Mononuclear cell (primary cell): ENCODE measurements around the gene SFXN4. TPM values are rescaled to one million over a fixed set of nuclear protein-coding genes. Genes with fewer than 3 reads are reported as not detected.
"Not testable (repeated sequence)": the region's sequence is repeated elsewhere in the genome, so short reads cannot be mapped to it uniquely, and the experiment has no call there.

Experiments used
- H3K27me3 ChIP-seq: 2 replicates; pipeline ENCODE4 v1.6.0; 2011; ENCODE audit warnings: low read length, control low read depth; ENCODE audit not compliant: insufficient read depth
- H3K4me1 ChIP-seq: 2 replicates; pipeline ENCODE4 v1.5.1; 2011; ENCODE audit warnings: mild to moderate bottlenecking, low read length, control low read depth; ENCODE audit not compliant: insufficient read depth
- H3K4me3 ChIP-seq: 2 replicates; pipeline ENCODE4 v1.5.1; 2011; ENCODE audit warnings: mild to moderate bottlenecking, low read length, moderate library complexity
- H3K9me3 ChIP-seq: 2 replicates; pipeline ENCODE4 v1.5.1; 2011; ENCODE audit warnings: low read depth, mild to moderate bottlenecking, control low read depth, low read length
- total RNA-seq: library from RNA; depleted of rRNA; stranded (reverse); fragments of >200 nt; gene quantifications from one replicate; pipeline ENCODE4 v1.2.3, GENCODE V29; 2012

The SFXN4 gene
- total RNA-seq, 1 donor = 7.5 TPM

- Histone ChIP-seq H3K4me3 (no peak overlapping the region), H3K4me1 (peaks cover 26% of the 10 kb centered on the region), H3K27me3 (no peaks in the 10 kb centered on the region), H3K9me3 (no peaks in the 10 kb centered on the region)
Measured at GRCh38 chr10:119166564-119166963, 1.1 kb upstream of the SFXN4 start.

- Histone ChIP-seq H3K27me3 (no peaks in the 10 kb centered on the region), H3K4me3 (peak overlapping the region; percentile 73)
Measured at GRCh38 chr10:119166118-119166500, 595 bp upstream of the SFXN4 start.

GRCh38 chr10:119162452-119163092, 2.9 kb downstream of the SFXN4 start:
- H3K9me3 ChIP-seq = no peaks in the 10 kb centered on the region
- no peaks in the 10 kb centered on the region for H3K27me3 ChIP-seq
- H3K4me3 ChIP-seq = no peak overlapping the region
- peaks cover 26% of the 10 kb centered on the region for H3K4me1 ChIP-seq

More at GRCh38 chr10:119166118-119166500, 595 bp upstream of the SFXN4 start:
- peaks cover 26% of the 10 kb centered on the region for H3K4me1 ChIP-seq
- H3K9me3 ChIP-seq = no peaks in the 10 kb centered on the region

- H3K4me3 ChIP-seq = no peak overlapping the region
- H3K4me1 ChIP-seq = peaks cover 24% of the 10 kb centered on the region
- H3K27me3 ChIP-seq = no peaks in the 10 kb centered on the region
- H3K9me3 ChIP-seq = no peaks in the 10 kb centered on the region
Measured at GRCh38 chr10:119161680-119162451, 3.6 kb downstream of the SFXN4 start.

GRCh38 chr10:119159332-119159731, 6.2 kb downstream of the SFXN4 start:
- Histone ChIP-seq H3K27me3 (no peaks in the 10 kb centered on the region), H3K4me1 (peaks cover 3% of the 10 kb centered on the region), H3K9me3 (no peaks in the 10 kb centered on the region), H3K4me3 (no peak overlapping the region)

- Histone ChIP-seq H3K27me3 (no peaks in the 10 kb centered on the region), H3K4me1 (no peaks in the 10 kb centered on the region), H3K9me3 (no peaks in the 10 kb centered on the region), H3K4me3 (no peak overlapping the region)
Measured at GRCh38 chr10:119153661-119154060, 11.9 kb downstream of the SFXN4 start.

- no peaks in the 10 kb centered on the region for H3K27me3 ChIP-seq
- no peaks in the 10 kb centered on the region for H3K4me1 ChIP-seq
- no peak overlapping the region for H3K4me3 ChIP-seq
- no peaks in the 10 kb centered on the region for H3K9me3 ChIP-seq
Measured at GRCh38 chr10:119153041-119153440, 12.5 kb downstream of the SFXN4 start.

- H3K9me3 ChIP-seq, H3K4me3 ChIP-seq, H3K27me3 ChIP-seq, H3K4me1 ChIP-seq: not testable (repeated sequence)
Measured at GRCh38 chr10:119151601-119152000, 13.9 kb downstream of the SFXN4 start.

GRCh38 chr10:119149729-119150128, 15.8 kb downstream of the SFXN4 start:
- H3K4me1 ChIP-seq = no peaks in the 10 kb centered on the region
- no peaks in the 10 kb centered on the region for H3K9me3 ChIP-seq
- H3K4me3 ChIP-seq = no peak overlapping the region
- no peaks in the 10 kb centered on the region for H3K27me3 ChIP-seq

GRCh38 chr10:119149157-119149556, 16.4 kb downstream of the SFXN4 start:
- Histone ChIP-seq H3K27me3 (no peaks in the 10 kb centered on the region), H3K4me3 (no peak overlapping the region), H3K4me1 (no peaks in the 10 kb centered on the region), H3K9me3 (no peaks in the 10 kb centered on the region)

- no peaks in the 10 kb centered on the region for H3K27me3 ChIP-seq
- no peaks in the 10 kb centered on the region for H3K9me3 ChIP-seq
- no peak overlapping the region for H3K4me3 ChIP-seq
- H3K4me1 ChIP-seq = peaks cover 7% of the 10 kb centered on the region
Measured at GRCh38 chr10:119143657-119144056, 21.9 kb downstream of the SFXN4 start.

- Histone ChIP-seq H3K27me3 (no peaks in the 10 kb centered on the region), H3K4me1 (peaks cover 22% of the 10 kb centered on the region), H3K9me3 (no peaks in the 10 kb centered on the region), H3K4me3 (no peak overlapping the region)
Measured at GRCh38 chr10:119140603-119141245, 24.8 kb downstream of the SFXN4 start.

GRCh38 chr10:119139464-119140067, 25.9 kb downstream of the SFXN4 start:
- peaks cover 33% of the 10 kb centered on the region for H3K4me1 ChIP-seq
- H3K27me3 ChIP-seq = no peaks in the 10 kb centered on the region
- no peak overlapping the region for H3K4me3 ChIP-seq
- H3K9me3 ChIP-seq = no peaks in the 10 kb centered on the region

- Histone ChIP-seq H3K4me3 (no peak overlapping the region), H3K4me1 (peaks cover 43% of the 10 kb centered on the region), H3K27me3 (no peaks in the 10 kb centered on the region), H3K9me3 (no peaks in the 10 kb centered on the region)
Measured at GRCh38 chr10:119138346-119139306, 26.9 kb downstream of the SFXN4 start.
